Measurements from ENCODE around the gene KCNAB3.
A peak's percentile ranks its signal among the peaks of the same experiment; 100 is the strongest.

The KCNAB3 gene

DNA sequence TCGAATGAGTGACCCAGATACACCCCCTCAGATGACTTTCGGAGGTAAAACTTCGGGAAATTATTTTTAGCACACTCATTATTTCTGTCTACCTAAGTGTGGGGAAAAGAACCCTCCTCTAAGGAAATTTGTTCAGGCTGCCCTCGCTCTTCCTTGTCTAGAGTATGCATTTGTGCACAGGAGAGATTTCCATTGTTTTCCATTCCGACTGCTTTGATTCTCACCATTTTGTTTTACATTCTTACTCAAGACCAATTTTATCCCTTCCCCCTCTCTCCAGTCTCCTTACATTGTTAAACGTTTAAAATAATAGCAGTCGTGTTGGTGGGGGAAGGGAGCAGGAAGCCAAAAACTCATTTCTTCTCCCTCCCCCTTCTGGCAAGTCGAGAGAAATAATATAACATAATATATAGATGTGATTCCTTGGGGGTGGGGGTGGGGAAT lies 42.6 kb downstream of the KCNAB3 start:
- TF ChIP-seq EGR1 (IDR thresholded peaks at IDR 0.05) (no peak), RAD21 (IDR thresholded peaks at IDR 0.05; ENCODE audit: low read depth) (peak; percentile 3; the same call in 1 of the 2 replicates)

DNA sequence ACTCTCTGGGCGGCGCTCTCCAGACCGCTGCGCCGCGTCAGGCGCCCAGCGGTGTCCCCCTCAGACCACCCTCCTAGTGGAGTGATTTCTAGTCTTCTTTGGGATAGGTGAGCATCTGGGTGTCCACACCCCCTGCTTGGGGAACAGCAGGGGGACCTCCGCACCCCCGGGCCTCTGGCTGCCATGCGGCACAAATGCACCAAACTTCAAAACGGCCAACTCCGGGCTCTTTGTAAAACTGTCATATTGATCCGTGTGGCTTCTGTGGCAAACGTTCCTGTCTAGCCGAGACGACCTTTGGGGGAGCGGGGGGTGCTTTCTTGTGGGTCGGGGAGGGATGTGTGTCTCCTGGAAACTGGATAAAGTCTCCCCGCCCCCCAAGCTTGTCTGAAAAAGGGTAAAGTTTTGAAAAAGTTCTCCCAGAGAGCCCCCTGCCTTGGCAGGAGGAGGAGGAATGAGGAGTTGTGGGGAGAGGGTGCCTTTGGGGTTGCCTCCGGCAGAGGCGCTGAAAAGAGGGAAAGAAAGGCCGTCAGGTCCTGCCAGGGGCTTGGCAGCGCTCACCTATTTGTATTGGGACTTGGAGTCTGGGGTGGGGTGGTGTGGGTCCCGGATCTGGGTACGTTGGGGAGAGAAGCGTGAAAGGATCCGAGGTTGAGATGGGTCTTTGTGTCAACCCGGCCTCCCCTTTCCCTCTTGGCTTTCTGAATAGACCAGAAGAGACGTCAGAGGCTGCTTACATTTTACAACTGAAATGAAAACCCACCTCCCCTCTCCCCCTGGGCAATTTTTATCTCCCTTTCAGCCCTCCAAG lies 43.2 kb downstream of the KCNAB3 start:
- no peak for TF ChIP-seq CREB1 (IDR thresholded peaks at IDR 0.05; ENCODE audit: low read depth)
- TF ChIP-seq, protein P1, sequence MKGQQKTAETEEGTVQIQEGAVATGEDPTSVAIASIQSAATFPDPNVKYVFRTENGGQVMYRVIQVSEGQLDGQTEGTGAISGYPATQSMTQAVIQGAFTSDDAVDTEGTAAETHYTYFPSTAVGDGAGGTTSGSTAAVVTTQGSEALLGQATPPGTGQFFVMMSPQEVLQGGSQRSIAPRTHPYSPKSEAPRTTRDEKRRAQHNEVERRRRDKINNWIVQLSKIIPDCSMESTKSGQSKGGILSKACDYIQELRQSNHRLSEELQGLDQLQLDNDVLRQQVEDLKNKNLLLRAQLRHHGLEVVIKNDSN (IDR thresholded peaks at IDR 0.05) = no peak
- TF ChIP-seq TEAD4 (IDR thresholded peaks at IDR 0.05) = no peak
- TF ChIP-seq EP300 (IDR thresholded peaks at IDR 0.05; ENCODE audit: borderline replicate concordance) = no peak
- TF ChIP-seq, protein P2, sequence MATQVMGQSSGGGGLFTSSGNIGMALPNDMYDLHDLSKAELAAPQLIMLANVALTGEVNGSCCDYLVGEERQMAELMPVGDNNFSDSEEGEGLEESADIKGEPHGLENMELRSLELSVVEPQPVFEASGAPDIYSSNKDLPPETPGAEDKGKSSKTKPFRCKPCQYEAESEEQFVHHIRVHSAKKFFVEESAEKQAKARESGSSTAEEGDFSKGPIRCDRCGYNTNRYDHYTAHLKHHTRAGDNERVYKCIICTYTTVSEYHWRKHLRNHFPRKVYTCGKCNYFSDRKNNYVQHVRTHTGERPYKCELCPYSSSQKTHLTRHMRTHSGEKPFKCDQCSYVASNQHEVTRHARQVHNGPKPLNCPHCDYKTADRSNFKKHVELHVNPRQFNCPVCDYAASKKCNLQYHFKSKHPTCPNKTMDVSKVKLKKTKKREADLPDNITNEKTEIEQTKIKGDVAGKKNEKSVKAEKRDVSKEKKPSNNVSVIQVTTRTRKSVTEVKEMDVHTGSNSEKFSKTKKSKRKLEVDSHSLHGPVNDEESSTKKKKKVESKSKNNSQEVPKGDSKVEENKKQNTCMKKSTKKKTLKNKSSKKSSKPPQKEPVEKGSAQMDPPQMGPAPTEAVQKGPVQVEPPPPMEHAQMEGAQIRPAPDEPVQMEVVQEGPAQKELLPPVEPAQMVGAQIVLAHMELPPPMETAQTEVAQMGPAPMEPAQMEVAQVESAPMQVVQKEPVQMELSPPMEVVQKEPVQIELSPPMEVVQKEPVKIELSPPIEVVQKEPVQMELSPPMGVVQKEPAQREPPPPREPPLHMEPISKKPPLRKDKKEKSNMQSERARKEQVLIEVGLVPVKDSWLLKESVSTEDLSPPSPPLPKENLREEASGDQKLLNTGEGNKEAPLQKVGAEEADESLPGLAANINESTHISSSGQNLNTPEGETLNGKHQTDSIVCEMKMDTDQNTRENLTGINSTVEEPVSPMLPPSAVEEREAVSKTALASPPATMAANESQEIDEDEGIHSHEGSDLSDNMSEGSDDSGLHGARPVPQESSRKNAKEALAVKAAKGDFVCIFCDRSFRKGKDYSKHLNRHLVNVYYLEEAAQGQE (IDR thresholded peaks at IDR 0.05; ENCODE audit: low read depth) = no peak
- TF ChIP-seq, protein P3, sequence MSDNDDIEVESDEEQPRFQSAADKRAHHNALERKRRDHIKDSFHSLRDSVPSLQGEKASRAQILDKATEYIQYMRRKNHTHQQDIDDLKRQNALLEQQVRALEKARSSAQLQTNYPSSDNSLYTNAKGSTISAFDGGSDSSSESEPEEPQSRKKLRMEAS (IDR thresholded peaks at IDR 0.05) = no peak
- TF ChIP-seq EGR1 (IDR thresholded peaks at IDR 0.05) = no peak
- TF ChIP-seq ZBTB7A (IDR thresholded peaks at IDR 0.05; ENCODE audit: low read depth) = no peak; the same call in 1 of the 2 replicates
- no peak for TF ChIP-seq CEBPB (IDR thresholded peaks at IDR 0.05)
- no peak for TF ChIP-seq FOXM1 (IDR thresholded peaks at IDR 0.05; ENCODE audit: borderline replicate concordance, low read depth)
- no peak for TF ChIP-seq YY1 (IDR thresholded peaks at IDR 0.05; ENCODE audit: low read depth)
- no peak for TF ChIP-seq TCF12 (IDR thresholded peaks at IDR 0.05; ENCODE audit: low read depth)
- TF ChIP-seq RAD21 (IDR thresholded peaks at IDR 0.05; ENCODE audit: low read depth) = no peak
- no peak; the same call in 1 of the 2 replicates for TF ChIP-seq TAF1 (IDR thresholded peaks at IDR 0.05; ENCODE audit: low read depth)
- no peak for TF ChIP-seq NFIC (IDR thresholded peaks at IDR 0.05)

DNA sequence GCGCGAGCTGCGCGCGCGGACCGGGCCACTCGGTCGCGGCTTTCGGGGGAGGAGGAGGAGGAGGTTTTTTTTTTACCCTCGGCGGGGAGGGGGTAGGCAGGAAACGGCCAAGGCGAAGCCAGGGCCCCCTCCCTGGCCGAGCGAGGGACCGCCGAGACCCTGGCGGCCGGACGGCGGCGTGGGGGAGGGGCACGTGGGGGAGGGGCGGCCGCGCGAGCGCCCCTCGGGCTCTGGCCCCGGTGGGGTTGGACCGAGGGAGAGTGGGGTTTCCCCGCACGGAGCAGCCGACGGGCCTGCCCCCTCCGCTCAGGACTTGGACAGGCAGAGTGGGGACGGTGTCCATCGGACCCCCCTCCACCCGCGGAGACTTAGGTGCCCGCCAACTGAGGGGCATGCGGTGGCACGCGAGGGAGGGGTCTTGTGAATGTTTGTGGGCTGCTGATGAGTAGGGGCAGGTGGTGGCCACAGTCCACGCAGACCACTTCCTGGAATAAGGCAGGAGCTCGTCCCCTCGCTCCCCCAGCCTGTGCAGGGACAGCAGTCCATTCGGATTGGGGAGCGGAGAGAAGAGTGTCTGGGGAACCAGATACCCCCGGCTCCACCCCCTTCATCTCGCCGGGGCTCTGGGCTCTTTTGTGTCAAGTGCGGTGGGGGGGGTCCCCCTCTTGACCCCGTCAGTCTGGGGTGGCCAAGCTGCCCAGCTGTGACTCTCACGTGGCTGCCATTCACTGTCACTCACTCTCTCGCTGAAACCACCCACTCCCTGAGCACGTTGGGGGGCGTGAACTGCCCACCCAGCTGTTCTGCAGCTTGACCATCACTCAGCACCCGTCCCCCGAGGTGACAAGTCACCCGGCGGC lies 44.1 kb downstream of the KCNAB3 start:
- TF ChIP-seq EP300 (IDR thresholded peaks at IDR 0.05; ENCODE audit: borderline replicate concordance) = no peak
- TF ChIP-seq, protein P1 (IDR thresholded peaks at IDR 0.05) = peak; percentile 57
- TF ChIP-seq CEBPB (IDR thresholded peaks at IDR 0.05) = no peak
- no peak; the same call in 1 of the 2 replicates for TF ChIP-seq TAF1 (IDR thresholded peaks at IDR 0.05; ENCODE audit: low read depth)
- peak; percentile 86 for TF ChIP-seq ZBTB7A (IDR thresholded peaks at IDR 0.05; ENCODE audit: low read depth)
- no peak for TF ChIP-seq NFIC (IDR thresholded peaks at IDR 0.05)
- TF ChIP-seq FOXM1 (IDR thresholded peaks at IDR 0.05; ENCODE audit: borderline replicate concordance, low read depth) = no peak
- no peak for TF ChIP-seq CREB1 (IDR thresholded peaks at IDR 0.05; ENCODE audit: low read depth)
- TF ChIP-seq, protein P3 (IDR thresholded peaks at IDR 0.05) = peak; percentile 71
- peak; percentile 21; the same call in 1 of the 2 replicates for TF ChIP-seq TCF12 (IDR thresholded peaks at IDR 0.05; ENCODE audit: low read depth)

DNA sequence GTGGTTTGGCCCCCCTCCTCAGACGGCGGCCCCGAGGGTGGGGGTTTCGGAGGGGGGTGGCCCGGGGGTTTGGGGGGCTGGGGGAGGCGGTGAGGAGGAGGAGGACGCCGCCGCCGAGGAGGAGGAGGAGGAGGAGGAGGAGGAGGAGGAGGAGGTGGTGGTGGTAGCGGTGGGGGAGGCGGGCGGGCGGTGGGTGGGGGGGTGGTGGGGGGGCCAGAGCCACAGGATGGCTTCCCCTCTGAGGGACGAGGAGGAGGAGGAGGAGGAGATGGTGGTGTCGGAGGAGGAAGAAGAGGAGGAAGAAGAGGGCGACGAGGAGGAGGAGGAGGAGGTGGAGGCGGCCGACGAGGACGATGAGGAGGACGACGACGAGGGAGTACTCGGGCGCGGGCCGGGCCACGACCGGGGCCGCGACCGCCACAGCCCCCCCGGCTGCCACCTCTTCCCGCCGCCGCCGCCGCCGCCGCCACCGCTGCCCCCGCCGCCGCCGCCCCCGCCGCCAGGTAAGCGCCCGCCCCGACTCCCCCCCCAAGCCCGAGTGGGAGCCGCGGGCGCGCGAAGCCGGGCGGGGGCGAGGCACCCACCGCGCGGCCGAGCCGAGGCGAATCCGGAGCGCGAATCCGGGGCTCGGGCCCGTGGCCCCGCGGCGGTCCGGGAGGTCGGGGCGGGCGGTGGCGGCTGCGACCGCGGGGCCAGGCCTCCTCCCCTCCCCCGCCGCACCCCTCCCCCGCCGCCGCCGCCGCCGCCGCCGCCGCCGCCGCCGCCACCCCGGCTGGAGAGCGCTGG lies 44.9 kb downstream of the KCNAB3 start:
- TF ChIP-seq, protein P1 (IDR thresholded peaks at IDR 0.05) = no peak
- TF ChIP-seq ZBTB7A (IDR thresholded peaks at IDR 0.05; ENCODE audit: low read depth) = 0 out of 2 replicates have a peak, but pooled peaks have one; percentile 0

DNA sequence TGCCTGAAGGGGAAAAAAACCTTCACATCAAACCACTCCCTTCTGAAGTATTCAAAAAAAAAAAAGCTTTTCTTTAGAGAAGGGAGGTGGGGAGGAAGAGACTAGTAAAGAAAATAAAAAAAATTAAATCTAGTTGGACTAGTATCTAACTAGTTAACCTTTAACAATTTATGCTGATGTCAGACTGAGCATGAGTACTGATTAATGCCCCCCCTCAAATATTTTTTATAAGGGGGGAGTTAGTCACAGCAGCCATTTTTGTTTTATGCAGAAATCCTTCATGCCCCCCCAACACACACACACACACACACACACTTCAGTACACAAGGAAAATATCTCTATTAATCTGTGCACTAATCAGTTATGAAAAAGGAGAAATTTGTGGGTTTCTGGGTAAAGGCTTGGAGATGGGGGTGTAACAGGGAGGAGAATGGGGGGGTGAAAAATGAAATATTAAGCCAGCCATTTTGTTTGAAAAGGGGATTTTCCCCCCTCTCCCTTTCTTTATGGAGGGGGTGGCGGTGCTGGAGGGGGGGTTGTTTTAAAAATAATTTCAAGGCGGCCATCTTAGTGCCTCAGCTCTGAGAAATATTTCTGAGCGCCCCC lies 45.8 kb downstream of the KCNAB3 start:
- peak; percentile 60; the same call in 1 of the 2 replicates for TF ChIP-seq YY1 (IDR thresholded peaks at IDR 0.05; ENCODE audit: low read depth)
- no peak for TF ChIP-seq CEBPB (IDR thresholded peaks at IDR 0.05)
- TF ChIP-seq ZBTB7A (IDR thresholded peaks at IDR 0.05; ENCODE audit: low read depth) = 0 out of 2 replicates have a peak, but pooled peaks have one; percentile 29

DNA sequence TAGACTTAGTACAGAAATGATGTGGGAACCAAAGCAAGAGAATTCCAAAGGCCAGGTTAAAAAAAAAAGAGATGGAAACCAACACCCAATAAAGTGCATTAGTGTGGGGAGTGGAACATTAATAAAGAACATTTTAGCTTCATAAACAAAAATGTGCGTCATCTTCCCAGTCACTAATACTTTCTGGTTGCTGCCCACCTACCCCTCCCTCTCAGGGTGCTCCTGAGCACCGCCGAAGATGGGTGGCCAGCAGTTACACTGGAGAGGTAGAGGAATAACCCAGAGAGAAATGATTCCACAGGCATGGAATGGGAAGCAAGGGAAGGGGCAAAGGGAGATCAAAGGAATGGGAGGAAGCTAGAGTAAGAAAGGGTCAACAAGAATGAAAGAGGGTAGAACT lies 47.0 kb downstream of the KCNAB3 start:
- no peak for TF ChIP-seq NFIC (IDR thresholded peaks at IDR 0.05)
- no peak for TF ChIP-seq YY1 (IDR thresholded peaks at IDR 0.05; ENCODE audit: low read depth)
- no peak for TF ChIP-seq EGR1 (IDR thresholded peaks at IDR 0.05)
- no peak for TF ChIP-seq FOXM1 (IDR thresholded peaks at IDR 0.05; ENCODE audit: borderline replicate concordance, low read depth)
- TF ChIP-seq TCF12 (IDR thresholded peaks at IDR 0.05; ENCODE audit: low read depth) = no peak
- TF ChIP-seq CEBPB (IDR thresholded peaks at IDR 0.05) = no peak
- TF ChIP-seq, protein P1 (IDR thresholded peaks at IDR 0.05) = no peak
- TF ChIP-seq, protein P2 (IDR thresholded peaks at IDR 0.05; ENCODE audit: low read depth) = no peak
- TF ChIP-seq, protein P3 (IDR thresholded peaks at IDR 0.05) = no peak
- no peak for TF ChIP-seq CREB1 (IDR thresholded peaks at IDR 0.05; ENCODE audit: low read depth)
- no peak for TF ChIP-seq EP300 (IDR thresholded peaks at IDR 0.05; ENCODE audit: borderline replicate concordance)
- TF ChIP-seq ZBTB7A (IDR thresholded peaks at IDR 0.05; ENCODE audit: low read depth) = no peak
- no peak for TF ChIP-seq TEAD4 (IDR thresholded peaks at IDR 0.05)
